Body of pancreas (tissue), 4 donors: ENCODE measurements around the gene COG6. TPM values are rescaled to one million over a fixed set of nuclear protein-coding genes. Genes with fewer than 3 reads are reported as not detected.

Experiments used
- ATAC-seq: fragments of 150-250 bp; one replicate; pipeline ENCODE4 v1.9.1; 2016
- DNase-seq, 4 donors: peaks; one replicate each; pipeline ENCODE4 v3.0.0-alpha.2; 2019
- H3K27ac ChIP-seq, 4 donors: fragments of 200-600 bp; sonication (generic); 1 replicate in 3 of 4; 2 replicates in 1 of 4; pipeline versions ENCODE4 v1.5.1 to v1.6.1; 2016 to 2019; ENCODE audit warnings: mild to moderate bottlenecking in 1 of 4, mixed read lengths in 1 of 4, moderate library complexity in 1 of 4
- H3K27me3 ChIP-seq, 2 donors: fragments of 200-600 bp; sonication (generic); one replicate each; pipeline ENCODE4 v1.6.0; 2016; ENCODE audit warnings: mild to moderate bottlenecking in 1 of 2
- H3K36me3 ChIP-seq, 2 donors: fragments of 200-600 bp; sonication (generic); replicated peaks in 1 of 2; 2 replicates each; pipeline ENCODE4 v1.5.1; 2016; ENCODE audit warnings: low read depth in 2 of 2; ENCODE audit not compliant: insufficient read depth in 1 of 2
- H3K4me1 ChIP-seq: fragments of 200-600 bp; sonication (generic); one replicate; pipeline ENCODE4 v1.6.0; 2016
- H3K4me3 ChIP-seq, 2 donors: fragments of 200-600 bp; sonication (generic); 1 replicate in 1 of 2; 2 replicates in 1 of 2; pipeline ENCODE4 v1.5.1; 2016 to 2019
- H3K9me3 ChIP-seq, 3 donors: fragments of 200-600 bp; sonication (generic); 1 replicate in 2 of 3; 2 replicates in 1 of 3; pipeline ENCODE4 v1.5.1; 2016
- CTCF ChIP-seq, 7 experiments: fragments of 450-650 bp in 4 of 7; fragments of 200-600 bp in 3 of 7; sonication (generic) in 3 of 7; IDR thresholded peaks; one replicate each; pipeline ENCODE4 v1.5.1; 2016 to 2019; ENCODE audit warnings: antibody characterized with exemption in 7 of 7
- POLR2A ChIP-seq, 3 donors: fragments of 450-650 bp; IDR thresholded peaks; one replicate each; pipeline ENCODE4 v1.6.1; 2016; ENCODE audit warnings: antibody characterized with exemption in 3 of 3, mild to moderate bottlenecking in 2 of 3
- WGBS, 2 donors: methylation state at CpG; one replicate each; pipeline ENCODE4 v1.1.5; 2017; 5-methylcytosine and 5-hydroxymethylcytosine counted together
- intact Hi-C: fragments of 100-400 bp; cut with DNase I; formaldehyde crosslinking; loops from one replicate; pipeline ENCODE4 v1.15.1; 2023
- total RNA-seq, 2 donors: library from RNA; depleted of rRNA; stranded (reverse); fragments of >200 nt; gene quantifications; one replicate each; pipeline ENCODE4 v1.1.0, GENCODE V29; 2016

The COG6 gene
- total RNA-seq, 2 donors from 2014 or later = 13.5 to 17.9 TPM

- WGBS, 2 donors = 73 to 76% methylated on average over 1 of the region's 1 CpG
- DNase-seq = no peak
- no peak overlapping the region for H3K4me3 ChIP-seq
- no peaks in the 10 kb centered on the region for H3K4me1 ChIP-seq
- no peaks in the 10 kb centered on the region for H3K36me3 ChIP-seq
- no peak for ATAC-seq
- H3K27ac ChIP-seq = no peak overlapping the region
- peaks cover 0 to 3% of the 10 kb centered on the region in 2 donors for H3K27me3 ChIP-seq
- intact Hi-C loops = no loop called here
- TF ChIP-seq POLR2A (IDR thresholded peaks at IDR 0.05) (no peak), CTCF (IDR thresholded peaks at IDR 0.05) (no peak)
- no peaks in the 10 kb centered on the region for H3K9me3 ChIP-seq
Measured at GRCh38 chr13:39635564-39635963, 19.9 kb upstream of the COG6 start.

- ATAC-seq = no peak
- 69 to 87% methylated on average over 3 of the region's 3 CpGs for WGBS, 2 donors
Measured at GRCh38 chr13:39637890-39638289, 17.6 kb upstream of the COG6 start.

GRCh38 chr13:39641645-39642044, 13.8 kb upstream of the COG6 start:
- no peak overlapping the region for H3K27ac ChIP-seq
- H3K4me3 ChIP-seq = no peak overlapping the region
- H3K27me3 ChIP-seq = peaks cover 0 to 2% of the 10 kb centered on the region in 2 donors
- DNase-seq = no peak
- no peak for ATAC-seq
- no peaks in the 10 kb centered on the region for H3K9me3 ChIP-seq
- no peaks in the 10 kb centered on the region for H3K4me1 ChIP-seq
- intact Hi-C loops = no loop called here
- TF ChIP-seq CTCF (IDR thresholded peaks at IDR 0.05) (no peak), POLR2A (IDR thresholded peaks at IDR 0.05) (no peak)
- 65 to 74% methylated on average over 1 of the region's 1 CpG for WGBS, 2 donors
- no peaks in the 10 kb centered on the region for H3K36me3 ChIP-seq

More at GRCh38 chr13:39637890-39638289, 17.6 kb upstream of the COG6 start:
- H3K27ac ChIP-seq = no peak overlapping the region
- no peak overlapping the region for H3K4me3 ChIP-seq
- peaks cover 0 to 3% of the 10 kb centered on the region in 2 donors for H3K27me3 ChIP-seq
- no peak for DNase-seq
- no peaks in the 10 kb centered on the region for H3K9me3 ChIP-seq
- H3K4me1 ChIP-seq = no peaks in the 10 kb centered on the region
- intact Hi-C loops = no loop called here
- TF ChIP-seq CTCF (IDR thresholded peaks at IDR 0.05) (no peak), POLR2A (IDR thresholded peaks at IDR 0.05) (no peak)
- H3K36me3 ChIP-seq = no peaks in the 10 kb centered on the region

- H3K4me1 ChIP-seq = no peaks in the 10 kb centered on the region
- no peaks in the 10 kb centered on the region for H3K27me3 ChIP-seq
- H3K4me3 ChIP-seq = no peak overlapping the region
- TF ChIP-seq CTCF (IDR thresholded peaks at IDR 0.05) = no peak
- TF ChIP-seq POLR2A (IDR thresholded peaks at IDR 0.05) = no peak
- ATAC-seq (no peak), DNase-seq (no peak)
- intact Hi-C loops = no loop called here
- no peak overlapping the region for H3K27ac ChIP-seq
- H3K36me3 ChIP-seq = no peaks in the 10 kb centered on the region
- no peaks in the 10 kb centered on the region for H3K9me3 ChIP-seq
- 66 to 67% methylated on average over 4 of the region's 4 CpGs for WGBS, 2 donors
Measured at GRCh38 chr13:39646122-39646521, 9.3 kb upstream of the COG6 start.

GRCh38 chr13:39655041-39655568, 357 bp upstream of the COG6 start:
- Histone ChIP-seq H3K36me3 (no peaks in the 10 kb centered on the region), H3K27ac (peak overlapping the region in 3 of 4 donors; percentile 68 to 87 (median 80)), H3K27me3 (no peaks in the 10 kb centered on the region), H3K4me3 (peak overlapping the region; percentile 38 to 100), H3K4me1 (peaks cover 13% of the 10 kb centered on the region), H3K9me3 (no peaks in the 10 kb centered on the region)
- TF ChIP-seq CTCF (IDR thresholded peaks at IDR 0.05) = no peak
- no peak for TF ChIP-seq POLR2A (IDR thresholded peaks at IDR 0.05)
- WGBS, 2 donors = 0% methylated on average over 2 of the region's 2 CpGs
- intact Hi-C loops = no loop called here
- ATAC-seq (peak; percentile 10), DNase-seq (no peak)
